HG03457 (cell line): ENCODE data around the gene SOD2.
"Not testable (repeated sequence)": the region's sequence is repeated elsewhere in the genome, so short reads cannot be mapped to it uniquely, and the experiment has no call there.

Experiments used
- ATAC-seq: cut with Tn5 transposase; IDR thresholded peaks from one replicate; pipeline ENCODE4 v1.9.1; 2021; ENCODE audit warnings: moderate number of reproducible peaks; ENCODE audit not compliant: unreplicated experiment

Gene SOD2

DNA sequence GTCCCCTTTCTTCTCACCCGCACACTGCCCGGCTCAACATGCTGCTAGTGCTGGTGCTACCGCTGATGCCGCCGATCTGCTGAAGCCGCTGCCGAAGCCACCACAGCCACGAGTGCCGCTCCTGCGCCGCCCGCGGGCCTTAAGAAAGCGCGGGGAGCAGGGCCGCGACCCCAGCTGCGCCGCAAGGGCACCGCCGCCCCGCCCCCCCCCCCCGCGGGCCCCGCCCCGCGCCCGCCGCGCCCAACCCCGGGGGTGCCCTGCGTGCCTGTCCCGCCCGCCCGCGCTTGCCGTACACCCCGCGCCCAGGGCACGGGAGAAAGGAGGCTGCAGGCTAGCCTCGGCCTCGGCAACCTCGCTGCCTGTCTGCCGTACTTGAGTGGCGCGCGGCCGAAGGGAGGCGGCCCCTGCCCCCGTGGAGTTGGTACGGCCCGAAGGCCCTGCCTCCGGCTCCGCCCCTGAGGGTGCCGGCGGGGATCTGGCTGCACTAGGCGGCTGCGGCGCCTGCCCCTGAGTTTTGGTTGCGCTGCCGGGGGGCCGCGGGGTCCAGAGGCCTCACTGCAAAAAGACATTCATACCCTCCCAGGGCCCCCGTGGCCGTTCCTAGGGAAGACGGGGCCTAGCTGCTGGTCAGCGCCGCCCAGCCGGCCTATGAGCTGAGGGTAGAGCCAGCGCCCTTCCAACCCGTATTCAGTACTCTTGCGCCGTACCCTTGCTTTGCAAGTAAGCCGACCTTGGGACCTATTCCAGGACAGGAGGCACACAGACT, at the start of gene SOD2:
TSS of gene SOD2 (minus strand) at position 114 of the 766 bp plus-strand sequence. CDS start at position 40, 74 bp downstream.
- ATAC-seq: peak; percentile 71

GRCh38 chr6:159742165-159742564, 49.1 kb upstream of the SOD2 start:
- ATAC-seq: no peak

GRCh38 chr6:159739341-159739740, 46.3 kb upstream of the SOD2 start:
- no peak for ATAC-seq

DNA sequence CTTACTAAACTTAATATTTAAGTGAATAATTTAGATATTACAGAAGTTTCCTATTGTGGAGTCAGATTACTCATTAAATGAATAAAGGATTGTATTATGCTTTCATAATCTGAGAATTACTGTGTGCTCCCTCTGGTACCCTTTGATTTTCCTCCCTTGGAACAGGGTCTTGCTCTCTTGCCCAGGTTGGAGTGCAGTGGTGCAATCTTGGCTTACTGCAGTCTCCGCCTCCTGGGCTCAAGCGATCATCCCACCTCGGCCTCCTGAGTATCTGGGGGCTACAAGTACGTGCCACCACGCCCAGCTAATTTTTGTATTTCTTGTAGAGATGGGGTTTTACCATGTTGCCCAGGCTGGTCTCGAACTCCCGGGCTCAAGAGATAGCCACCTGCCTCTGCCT, 43.9 kb upstream of the SOD2 start:
- ATAC-seq: no peak

DNA sequence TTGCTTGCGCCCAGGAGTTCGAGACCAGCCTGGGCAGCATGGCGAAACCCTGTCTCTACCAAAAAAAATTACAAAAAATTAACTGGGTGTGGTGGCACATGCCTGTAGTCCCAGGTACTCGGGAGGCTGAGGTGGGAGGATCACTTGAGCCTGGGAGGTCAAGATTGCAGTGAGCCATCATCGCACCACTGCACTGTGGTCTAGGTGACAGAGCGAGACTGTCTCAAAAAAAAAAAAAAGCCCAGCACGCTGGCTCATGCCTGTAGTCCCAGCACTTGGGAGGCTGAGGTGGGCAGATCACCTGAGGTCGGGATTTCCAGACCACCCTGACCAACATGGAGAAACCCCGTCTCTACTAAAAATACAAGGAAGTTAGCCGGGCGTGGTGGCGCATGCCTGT, 40.4 kb upstream of the SOD2 start:
- not testable (repeated sequence) for ATAC-seq

- ATAC-seq: not testable (repeated sequence)
Observed at GRCh38 chr6:159732550-159732949, 39.5 kb upstream of the SOD2 start.

DNA sequence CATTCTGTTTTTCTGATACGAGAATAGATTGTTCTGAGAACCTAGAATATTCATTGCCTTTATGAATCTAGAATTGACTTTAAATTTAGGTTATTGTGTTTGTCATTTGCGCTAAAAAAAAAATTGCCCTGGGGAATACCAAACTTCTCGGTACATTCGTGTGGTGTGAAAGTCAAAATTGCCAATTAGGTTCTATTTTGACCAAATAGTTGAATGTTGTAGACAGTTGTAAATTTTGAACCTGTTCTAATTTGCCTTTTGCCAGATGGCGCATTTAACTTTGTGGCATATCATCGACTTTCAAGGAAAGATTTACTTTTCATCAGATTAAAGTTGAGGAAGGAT, 37.3 kb upstream of the SOD2 start:
- no peak for ATAC-seq

DNA sequence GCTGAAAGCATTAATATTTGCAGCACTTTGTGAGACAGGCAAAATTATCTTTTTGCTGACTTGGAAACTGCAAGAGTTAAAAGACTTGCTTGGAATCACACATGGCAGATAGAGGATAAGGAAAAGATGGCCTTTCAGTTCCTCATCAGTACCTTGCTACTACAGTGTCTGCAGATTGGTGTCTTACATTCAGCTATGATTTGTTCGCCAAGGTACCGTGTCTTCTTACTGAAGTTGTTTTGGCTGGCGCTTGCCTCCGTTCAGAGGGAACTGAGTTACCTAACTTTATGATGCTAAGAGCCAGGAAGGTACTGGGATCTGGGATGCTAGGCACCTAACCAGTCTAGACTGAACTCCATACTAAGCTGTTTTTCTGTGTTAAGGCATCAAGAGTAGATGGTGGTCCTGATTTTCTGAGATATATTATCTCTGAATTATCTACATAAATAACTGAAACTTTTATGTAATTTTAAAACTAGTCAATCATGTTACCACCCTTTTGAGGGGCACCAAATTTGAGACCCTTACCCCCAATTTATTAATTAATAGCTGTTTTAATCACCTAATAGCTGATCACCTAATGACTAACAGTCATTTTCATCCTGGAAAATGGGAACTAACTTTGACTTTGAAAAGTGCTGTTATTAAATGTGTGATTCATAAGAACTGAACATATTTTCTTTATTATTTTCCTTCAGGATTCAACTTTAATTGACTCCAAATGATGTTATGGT, 36.7 kb upstream of the SOD2 start:
- ATAC-seq: no peak

- ATAC-seq: no peak
Observed at GRCh38 chr6:159728531-159728964, 35.5 kb upstream of the SOD2 start.

DNA sequence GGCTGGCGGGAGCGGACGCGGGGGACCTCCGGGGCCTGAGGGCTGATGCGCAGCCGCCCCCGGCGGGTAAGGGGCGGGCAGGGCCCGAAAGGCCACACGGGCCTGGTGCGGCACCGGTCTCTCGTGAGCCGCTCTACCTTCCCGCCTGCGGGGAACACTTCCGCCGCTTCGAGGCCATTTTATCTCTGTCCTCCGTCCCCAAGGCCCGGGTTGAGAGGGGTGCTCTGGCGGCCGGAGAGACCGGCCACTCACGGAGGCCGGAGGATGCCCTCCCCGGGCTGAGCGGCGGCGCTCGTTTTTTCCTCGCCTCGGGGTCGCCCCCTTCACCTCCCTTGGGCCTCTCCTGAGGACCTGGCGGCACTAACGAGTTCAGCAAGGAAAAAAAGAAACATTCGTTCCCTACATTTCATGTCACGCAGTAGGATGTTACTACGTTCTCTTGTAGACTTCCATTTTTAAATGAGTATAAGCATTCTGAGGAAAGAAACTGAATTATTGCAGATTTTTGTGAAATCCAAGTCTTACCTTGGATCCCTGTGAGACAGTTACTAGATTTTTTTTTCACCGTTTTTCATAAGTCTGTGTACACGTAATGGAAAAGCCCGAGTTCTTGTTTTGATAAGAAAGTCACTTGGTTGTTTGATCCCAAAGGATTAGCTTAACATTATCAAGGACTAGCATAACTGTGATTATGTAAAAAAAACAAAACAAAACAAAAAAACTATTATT, 34.8 kb upstream of the SOD2 start:
- peak; percentile 27 for ATAC-seq

DNA sequence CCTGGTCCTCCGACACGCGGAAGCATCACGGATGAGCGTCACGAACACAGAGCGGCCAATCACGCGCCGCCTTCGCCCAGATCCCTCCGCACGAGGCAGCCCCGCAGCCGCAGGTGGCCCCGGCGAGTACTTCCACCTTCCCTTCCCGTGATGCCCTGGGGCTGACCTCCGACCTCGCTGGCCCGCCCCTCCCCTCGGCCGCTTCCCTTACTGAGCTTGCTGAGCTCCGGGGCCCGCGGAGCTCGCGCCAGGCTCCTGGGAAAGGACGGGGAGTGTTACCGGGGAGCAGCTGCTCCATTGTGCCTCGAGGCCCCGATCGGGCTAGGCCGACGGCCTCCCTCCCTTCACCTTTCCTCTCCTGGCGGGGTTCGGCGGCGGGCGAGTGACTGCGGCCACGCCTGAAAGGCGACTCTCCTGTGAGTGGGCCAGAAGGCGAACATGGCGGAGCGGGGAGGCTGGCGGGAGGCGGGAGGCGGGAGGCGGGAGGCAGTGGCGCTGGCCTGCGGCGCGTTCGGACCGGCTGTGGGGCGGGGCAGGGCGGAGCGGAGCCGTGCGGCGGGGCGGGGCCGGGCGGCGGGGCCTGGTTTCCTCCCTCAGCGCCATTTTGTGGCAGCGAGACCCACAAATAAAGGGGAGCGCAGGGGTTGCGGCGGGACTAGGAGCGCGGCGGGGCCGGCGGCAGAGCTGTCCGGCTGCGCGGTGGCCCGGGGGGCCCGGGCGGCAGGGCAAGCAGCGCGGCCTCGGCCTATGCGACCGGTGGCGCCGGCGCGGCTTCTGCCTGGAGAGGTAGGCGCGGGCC, 34.1 kb upstream of the SOD2 start, which contains the start of gene WTAP:
TSS of gene WTAP (plus strand) at position 589 of the 799 bp plus-strand sequence. CDS start 8,760 bp downstream, outside the sequence.
- ATAC-seq: peak; percentile 70

DNA sequence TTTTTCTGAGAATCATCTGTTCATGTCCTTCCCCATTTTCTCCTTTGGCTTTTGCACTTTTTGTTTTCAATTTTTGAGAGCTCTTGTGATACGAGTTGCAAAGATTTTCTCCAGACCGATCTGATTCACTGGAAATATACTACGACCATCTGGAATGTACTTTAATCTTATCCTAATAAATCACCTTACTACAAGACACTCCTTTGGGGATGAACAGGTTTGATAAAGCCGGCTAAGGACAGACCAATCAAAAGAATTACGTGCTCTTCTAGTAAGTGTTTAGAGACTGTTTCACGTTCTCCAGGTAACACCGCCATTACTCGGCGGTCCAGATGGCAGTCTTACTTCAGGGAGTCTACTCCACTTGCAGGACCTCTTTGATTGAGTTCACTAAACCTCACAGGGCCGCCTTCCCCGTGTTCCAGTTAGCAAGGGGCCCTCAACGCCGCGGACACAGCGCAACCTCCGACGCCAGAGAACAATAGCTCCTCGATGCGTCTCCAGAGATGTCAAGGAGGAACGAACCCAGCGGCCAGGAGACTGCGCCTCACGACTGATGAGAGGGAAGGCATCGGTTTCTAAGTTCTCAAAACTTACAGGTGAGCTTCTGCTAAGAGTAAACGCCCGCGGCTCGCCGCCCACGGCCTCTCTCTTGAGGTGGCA, 33.3 kb upstream of the SOD2 start:
- ATAC-seq: peak; percentile 23

DNA sequence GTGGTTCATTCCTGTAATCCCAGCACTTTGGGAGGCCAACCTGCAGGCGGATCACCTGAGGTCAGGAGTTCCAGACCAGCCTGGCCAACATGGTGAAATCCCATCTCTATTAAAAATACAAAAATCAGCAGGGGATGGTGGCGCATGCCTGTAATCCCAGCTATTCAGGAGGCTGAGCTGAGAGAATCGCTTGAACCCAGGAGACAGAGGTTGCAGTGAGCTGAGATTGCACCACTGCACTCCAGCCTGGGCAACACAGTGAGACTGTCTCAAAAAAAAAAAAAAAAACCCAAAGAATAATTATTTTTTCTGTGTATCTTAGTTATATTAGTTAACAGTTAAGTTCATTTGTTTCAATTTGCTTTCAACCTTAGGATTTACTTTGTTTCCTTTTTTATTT, 32.2 kb upstream of the SOD2 start:
- ATAC-seq: not testable (repeated sequence)

DNA sequence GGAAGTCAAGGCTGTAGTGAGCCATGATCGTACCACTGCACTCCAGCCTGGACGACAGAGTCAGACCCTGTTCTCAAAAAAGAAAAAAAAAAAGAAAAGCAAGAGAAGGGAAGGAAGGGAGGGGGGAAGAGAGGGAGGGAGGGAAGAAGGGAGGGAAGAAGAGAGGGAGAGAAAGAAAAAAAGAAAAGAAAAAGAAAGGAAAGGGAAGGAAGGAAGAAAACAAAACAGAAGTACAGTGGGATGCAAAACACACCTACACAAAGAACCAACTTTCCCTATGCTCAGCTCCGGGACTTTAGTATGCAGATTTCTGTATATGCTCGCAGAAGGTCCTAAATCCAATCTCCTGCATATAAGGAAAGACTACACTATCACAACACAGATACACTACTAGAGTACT, 31.7 kb upstream of the SOD2 start:
- no peak for ATAC-seq

DNA sequence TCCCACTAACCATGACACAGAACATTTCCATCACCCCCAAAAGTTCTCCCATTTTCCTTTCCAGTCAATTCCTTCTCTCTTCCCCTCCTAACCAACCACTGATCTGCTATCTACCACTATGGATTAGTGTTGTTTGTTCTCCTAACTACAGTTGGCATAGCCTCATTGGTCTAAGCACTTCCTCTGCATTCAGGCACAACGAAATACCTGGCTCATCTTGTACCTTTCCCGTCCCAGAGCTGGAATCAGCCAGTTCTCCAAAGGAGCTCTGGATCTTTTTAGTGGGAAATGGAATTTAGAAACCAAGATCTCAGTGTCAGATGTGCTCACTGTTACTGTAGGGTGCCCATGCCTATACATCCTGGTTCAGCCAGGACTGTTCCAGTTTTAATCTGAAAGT, 30.2 kb upstream of the SOD2 start:
- ATAC-seq: no peak

DNA sequence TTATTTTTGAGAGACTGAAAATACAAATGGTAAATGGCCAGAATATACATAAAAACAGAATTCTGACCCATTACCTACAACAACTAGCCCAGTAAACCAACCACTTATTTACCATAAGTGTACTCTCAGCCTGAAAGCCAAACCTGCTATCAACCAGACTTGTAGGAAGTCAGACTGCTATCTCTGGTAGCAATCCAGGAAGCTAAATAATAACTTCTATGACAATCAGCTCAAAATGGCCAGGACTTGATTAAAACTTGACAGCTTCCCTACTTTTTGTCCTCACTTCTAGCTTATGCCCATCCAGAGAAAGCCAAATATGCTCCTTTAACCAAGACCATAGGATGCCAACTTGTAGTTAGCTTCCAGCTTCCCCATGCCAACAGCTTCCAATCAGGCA, 29.6 kb upstream of the SOD2 start:
- no peak for ATAC-seq

DNA sequence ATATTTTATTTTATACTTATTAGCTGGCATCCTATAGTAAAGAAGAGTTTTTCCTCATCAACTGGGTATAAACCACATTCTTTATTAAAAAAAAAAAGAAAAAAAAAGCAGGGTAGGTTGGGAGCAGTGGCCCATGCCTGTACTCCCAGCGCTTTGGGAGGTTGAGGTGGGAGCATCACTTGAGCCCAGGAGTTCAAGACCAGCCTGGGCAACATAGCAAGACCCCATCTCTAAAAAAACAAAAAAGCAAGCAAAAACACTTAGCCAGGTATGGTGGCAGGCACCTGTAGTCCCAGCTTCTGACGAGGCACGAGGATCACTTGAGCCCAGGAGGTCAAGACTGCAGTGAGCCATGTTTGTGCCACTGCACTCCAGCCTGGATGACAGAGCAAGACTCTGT, 28.9 kb upstream of the SOD2 start:
- ATAC-seq: not testable (repeated sequence)

DNA sequence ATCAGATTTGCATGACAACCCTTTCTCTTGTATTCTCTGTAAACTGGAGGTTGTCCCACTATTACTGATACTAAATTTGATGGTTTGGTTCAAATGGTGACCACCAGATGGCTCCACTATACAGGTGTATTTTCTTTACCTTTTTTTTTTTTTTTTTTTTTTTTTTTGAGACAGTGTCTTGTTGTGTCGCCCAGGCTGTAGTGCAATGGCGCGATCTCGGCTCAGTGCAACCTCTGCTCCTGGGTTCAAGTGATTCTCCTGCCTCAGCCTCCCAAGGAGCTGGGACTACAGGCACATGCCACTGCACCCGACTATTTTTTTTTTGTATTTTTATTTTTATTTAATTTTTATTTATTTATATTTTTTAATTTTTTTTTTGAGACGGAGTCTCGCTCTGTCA, 27.7 kb upstream of the SOD2 start:
- ATAC-seq: no peak

DNA sequence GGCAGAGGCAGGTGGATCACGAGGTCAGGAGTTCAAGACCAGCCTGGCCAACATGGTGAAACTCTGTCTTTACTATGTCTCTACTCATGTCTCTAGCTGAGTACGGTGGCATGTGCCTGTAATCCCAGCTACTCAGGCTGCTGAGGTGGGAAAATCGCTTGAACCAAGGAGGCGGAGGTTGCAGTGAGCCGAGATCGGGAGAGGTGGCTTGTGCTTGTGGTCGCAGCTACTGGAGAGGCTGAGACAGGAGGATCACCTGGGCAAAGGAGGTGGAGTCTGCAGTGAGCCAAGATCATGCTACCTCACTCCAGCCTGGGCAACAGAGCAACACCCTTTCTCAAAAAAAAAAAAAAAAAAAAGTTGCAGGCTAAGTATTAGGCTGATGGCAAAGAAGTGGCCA, 26.2 kb upstream of the SOD2 start:
- ATAC-seq: no peak

DNA sequence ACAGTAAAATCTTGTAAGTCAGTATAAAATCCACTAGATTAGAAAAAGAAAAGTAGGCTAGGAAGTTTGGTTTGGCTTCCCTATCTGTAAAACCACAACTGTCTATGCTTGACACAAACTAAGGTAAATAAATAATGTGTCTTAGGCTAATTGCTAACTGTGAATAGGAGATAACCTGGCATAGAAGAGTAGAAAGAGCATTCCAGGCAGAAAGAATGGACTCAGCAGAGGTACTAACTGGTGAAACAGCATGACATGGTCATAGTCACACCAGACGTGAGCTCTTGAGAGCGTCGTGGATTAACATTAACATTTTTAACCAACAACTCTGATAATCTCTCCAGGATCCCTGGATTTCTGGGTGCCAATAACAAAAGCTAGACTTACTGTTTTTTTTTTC, 25.6 kb upstream of the SOD2 start:
- no peak for ATAC-seq
